HG03378 (cell line): ENCODE data around the gene RXRA.

Experiments used
- ATAC-seq: cut with Tn5 transposase; IDR thresholded peaks from one replicate; pipeline ENCODE4 v1.9.1; 2021; ENCODE audit warnings: mild to moderate bottlenecking, moderate library complexity; ENCODE audit not compliant: unreplicated experiment

The RXRA gene

GRCh38 chr9:134378901-134379338 lies 52.7 kb downstream of the RXRA start:
- ATAC-seq = no peak

GRCh38 chr9:134379831-134380365 lies 53.6 kb downstream of the RXRA start:
- ATAC-seq = no peak

DNA sequence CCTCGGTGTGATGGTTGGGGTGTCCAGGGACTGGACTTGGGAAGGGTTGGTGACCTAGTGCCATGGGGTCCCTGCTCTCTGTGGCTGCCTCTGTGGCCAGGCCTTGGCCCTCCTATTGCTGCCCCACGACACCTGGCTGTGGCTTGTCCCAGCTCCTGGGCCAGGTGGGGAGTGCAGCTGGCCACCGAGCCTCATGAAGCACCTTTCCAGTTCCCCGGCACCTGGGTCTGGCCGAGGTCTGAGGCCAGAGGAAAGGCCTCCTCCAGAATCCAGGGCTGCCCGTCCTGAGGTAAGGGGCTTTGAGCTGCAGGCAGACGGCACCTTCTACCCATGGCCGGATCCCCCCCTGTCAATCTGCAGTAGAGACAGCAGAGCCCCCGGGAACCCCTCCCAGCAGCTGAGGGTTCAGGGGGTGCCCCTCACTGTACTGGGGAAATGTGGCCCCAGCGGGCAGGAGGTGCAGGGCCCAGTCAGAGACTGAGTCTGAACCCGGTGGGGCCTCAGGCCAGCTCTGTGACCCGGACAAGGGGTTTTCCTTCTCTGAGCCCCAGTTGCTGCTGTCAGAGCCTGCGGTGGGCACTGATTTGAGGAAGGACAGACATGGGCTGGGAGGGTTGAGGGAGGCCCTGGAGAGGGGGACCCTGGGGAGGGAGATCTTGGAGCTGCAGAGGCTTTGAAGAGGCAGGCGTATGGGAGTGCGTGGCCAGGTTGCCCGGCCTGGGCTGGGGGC lies 54.5 kb downstream of the RXRA start:
- no peak for ATAC-seq

- no peak for ATAC-seq
Observed at GRCh38 chr9:134381272-134381661, 55.0 kb downstream of the RXRA start.

DNA sequence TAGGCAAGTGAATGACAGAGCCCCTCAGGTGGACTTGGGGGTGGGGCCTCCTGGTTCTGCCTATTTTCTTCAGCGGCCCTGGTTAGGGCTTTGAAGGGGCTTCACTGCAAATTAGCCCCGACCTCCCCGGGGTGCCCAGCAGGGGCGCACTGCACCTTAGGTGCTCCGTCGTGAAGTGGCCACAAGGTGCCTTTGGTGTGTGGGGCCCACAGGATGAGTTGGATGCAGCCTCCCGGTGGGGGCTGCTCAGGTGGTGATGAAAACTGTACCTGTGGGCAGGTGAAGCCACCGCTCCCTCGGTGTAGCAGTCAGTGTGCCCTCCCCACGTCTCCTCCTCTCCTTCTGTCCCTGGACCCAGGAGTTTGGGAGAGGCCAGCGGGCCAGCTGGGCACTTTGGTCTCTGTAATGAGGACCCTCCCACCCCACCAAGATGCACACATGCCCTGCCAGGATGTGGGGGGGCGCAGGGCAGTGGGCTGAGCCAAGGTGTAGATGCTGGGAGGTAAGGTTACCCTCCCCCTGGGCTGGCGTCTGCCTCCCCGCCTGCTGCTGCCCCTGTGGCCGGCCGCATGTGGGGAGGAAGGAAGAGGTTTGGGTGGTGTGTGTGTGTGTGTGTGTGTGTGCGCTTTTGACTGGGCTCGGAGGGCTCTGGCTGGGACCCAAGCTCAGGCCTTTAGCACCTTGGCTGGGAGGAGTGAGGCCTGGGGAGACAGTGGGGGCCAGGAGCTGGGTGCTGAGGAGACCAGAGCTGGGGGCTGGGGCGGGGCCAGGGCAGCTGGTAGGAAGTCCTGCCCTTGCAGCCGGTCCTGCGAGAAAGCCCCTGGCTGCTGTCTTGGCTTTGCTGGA lies 55.6 kb downstream of the RXRA start:
- no peak for ATAC-seq

DNA sequence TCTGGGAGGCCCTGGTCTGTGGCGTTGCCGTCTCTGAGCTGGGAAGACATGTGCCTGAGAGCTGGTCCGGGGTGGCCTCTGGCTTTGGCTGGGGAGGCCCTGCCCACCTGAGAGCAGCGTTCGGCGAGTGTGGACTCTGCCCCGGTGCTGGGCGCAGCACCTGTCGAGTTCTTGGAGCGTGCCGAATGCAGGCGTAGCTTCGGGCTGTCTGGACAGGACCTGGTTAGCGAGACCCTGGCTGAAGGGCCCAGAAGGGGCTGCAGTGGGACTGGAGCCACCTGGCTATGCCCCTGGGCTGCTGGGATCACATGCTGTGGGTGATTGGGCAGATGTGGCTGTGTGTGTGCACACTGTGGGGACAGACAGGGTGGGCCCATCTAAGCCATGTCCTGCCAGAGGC lies 56.5 kb downstream of the RXRA start:
- ATAC-seq = no peak

DNA sequence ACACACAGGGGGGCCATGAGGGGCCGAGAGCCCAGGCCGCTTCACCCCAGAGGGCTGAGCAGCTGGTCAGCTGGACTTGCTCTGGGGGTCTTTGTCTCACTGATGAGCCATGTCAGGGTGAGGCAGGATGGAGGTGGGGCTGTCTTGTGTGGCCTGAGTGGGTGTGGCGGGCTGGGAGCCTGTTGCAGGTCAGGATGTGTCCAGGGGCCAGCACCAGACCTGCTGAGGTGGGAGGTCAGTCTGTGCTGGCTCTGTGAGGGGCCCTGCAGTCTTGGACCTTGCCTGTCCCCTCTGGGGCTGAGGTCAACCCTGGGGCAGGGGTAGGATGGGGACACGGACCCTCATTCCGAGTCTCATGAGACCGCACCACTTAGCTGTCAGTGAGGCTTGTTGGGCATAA lies 56.9 kb downstream of the RXRA start:
- ATAC-seq = no peak

GRCh38 chr9:134384811-134385479 lies 58.7 kb downstream of the RXRA start:
- ATAC-seq = no peak

DNA sequence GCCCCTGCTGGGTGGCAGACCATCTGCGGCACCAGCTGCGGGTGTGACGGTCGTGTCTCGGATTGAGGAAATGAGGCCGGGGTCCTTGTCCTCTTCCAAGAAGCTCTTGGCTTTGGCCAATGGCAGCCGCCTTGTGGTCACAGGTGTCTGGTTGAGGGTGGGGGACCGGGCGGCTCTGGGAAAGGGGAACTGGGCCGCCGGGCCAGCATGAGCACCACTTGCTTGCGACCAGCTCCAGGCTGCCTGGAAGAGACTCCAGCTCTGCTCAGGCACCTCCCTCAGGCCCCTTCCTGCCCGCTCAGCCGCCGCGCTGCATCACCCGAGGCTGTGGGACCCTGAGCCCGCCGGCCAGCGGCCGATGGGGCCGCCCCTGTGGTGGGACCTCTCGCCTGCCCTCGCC lies 59.7 kb downstream of the RXRA start:
- no peak for ATAC-seq

DNA sequence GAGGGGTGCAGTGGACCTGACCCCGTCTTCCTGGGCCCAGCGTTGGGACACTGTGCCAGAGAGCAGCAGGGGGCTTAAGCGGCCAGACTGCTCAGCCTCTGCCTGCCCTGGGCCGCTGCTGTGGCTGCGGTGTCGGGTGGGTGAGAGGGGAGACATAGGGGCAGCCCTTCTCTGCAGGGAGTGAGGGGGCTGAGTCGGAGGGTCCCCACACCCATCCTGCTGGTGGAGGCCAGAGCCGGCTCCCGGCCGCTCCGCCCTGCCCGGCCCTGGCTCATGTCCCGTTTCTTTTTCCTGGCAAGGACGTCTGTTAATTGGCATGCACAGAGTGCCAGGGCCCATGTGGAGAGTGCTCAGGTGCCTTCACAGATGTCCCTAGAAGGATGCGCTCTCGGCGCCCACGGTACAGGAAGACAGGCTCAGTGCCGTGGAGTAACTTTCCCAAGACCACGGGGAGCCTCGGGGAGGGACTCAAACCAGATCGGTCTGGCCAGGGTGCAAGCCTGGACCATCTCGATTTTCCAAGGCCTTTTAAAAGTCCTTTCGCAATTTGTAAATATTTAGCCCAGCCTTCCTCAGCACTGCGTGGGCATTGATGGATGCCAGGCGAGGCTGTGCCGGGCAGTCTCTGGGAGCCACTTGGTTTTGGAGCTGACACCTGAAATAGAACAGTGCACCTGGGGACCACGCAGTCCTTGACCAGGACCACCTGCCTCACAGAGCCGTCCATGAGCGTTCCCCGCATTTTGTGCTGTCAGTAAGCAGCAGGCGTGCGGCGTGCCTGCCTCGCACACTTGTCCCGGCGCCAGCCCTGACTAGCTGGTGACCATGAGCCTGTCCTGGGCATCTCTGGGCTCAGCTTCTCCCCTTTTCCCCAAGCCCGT lies 60.9 kb downstream of the RXRA start:
- ATAC-seq = no peak

GRCh38 chr9:134388289-134388808 lies 62.1 kb downstream of the RXRA start:
- ATAC-seq = no peak

GRCh38 chr9:134388976-134389375 lies 62.7 kb downstream of the RXRA start:
- ATAC-seq = no peak

GRCh38 chr9:134389642-134390041 lies 63.4 kb downstream of the RXRA start:
- no peak for ATAC-seq

GRCh38 chr9:134390537-134390936 lies 64.3 kb downstream of the RXRA start:
- peak; percentile 28 for ATAC-seq

DNA sequence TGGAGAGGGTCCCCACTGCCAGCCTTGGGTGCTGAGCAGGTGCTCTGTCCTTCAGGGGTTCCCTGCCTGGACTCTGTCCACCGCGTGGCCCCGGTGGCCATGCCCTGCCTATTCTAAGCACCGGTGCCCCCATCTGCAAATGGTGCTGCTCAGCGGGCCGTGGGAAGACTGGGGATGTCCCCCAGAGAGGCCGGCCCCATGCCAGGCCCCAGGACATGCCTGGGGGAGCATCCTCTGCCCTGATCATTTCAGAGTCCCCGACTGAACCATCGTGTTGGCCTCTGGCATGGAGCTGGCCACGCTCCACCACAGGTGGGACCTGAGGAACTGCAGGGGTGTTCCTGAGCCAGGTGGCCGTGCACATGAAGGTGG lies 64.7 kb downstream of the RXRA start:
- ATAC-seq = peak; percentile 29

DNA sequence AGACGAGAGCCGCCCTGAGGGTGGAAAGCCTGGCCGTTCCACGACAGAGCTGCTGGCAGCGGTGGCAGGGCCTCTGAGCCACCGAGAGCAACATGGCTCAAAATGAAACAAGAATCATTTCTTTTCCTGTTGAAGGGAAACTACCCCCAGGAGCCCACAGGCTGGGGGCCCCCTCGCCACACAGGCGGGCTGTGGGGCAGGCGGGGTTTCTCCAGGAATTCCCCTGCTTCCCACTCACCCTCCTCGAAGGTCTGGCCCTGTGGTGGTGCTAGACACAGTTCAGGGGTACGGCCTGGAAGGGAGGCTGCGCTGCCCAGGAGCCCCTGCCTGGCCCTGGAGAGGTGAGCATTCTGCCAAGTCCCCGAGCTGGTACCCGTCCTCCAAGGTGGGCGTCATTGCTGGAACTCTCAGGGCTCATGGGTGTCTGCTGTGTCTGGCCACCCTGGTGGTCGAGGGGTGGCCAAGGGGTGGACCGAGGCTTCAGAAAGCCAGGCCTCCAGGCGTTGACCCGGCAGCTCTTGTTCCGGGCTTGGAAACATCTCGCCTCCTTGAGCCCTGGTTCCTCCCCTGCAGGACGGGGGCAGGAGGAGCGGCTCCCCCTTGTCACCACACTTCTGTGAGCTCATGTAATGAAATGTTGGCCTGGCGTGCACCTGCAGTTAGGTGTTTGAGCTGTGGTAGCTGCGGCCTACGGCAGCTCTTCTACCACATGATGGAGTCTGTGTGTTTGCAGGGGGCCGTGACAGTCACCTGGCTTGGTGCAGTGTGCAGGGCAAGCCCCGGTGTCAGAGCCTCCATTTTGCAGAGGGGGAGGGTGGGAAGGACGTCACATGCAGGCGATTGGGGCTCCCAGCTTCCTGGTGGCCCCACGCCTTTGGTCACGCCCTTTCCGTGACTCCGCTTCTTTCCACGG lies 65.3 kb downstream of the RXRA start:
- peak; percentile 44 for ATAC-seq

DNA sequence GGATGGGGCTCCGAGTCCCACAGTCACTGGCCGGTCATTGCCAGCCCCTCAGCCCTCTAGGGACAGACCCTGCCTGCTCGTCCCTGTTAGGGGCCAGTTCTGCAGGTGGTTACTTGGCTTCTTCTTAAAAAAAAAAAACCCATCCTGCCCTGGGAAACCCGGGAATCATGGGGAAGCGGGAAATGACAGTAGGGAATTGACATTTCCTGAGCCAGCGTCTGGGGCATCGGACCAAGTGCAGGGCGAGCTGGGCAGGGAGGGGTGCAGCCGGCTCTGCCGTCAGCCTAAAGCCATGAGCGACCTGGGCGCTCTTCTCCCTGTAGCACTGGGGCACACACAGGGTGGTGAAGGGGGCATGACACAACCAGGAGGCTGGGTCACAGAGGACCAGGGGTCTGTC lies 66.6 kb downstream of the RXRA start:
- ATAC-seq = no peak

DNA sequence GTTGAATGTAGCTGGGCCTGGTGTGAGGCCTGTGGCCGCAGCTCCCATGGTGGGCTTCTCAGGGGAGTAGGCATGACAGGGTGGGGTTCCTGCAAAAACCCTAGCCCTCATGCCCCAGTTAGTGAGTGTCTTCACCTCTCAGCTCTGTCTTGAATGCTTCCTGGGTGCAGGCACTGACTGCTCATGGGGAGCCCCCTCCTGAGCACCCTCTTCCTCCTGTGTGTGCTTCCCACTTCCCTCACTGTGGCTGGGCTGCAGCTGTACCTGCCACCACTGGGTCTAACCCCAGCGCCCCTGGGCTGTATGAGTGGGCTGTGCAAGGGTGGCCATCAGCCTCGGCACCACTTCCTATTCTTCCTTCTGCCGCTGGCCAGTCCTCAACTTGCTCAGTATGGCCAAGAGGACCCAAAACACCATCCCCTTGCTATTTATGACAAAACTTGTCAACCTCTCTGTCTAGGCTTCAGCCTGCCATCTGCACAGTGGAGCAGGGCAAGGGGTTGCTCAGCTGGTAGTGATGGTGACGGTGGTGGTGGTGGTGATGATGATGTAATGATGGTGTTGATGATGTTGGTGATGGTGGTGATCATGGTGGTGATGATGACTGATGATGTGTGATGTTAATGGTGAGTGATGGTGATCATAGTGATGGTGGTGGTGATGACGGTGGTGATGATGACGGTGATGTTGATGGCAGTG lies 67.5 kb downstream of the RXRA start:
- no peak for ATAC-seq
